HL-60 (cell line): ENCODE data around the gene BRD4.

Source experiments
- GABPA ChIP-seq: IDR thresholded peaks from 2 replicates; pipeline ENCODE4 v1.6.1; 2012; ENCODE audit warnings: low read depth
- POLR2AphosphoS5 ChIP-seq: IDR thresholded peaks from 2 replicates; pipeline ENCODE4 v1.6.1; 2012; ENCODE audit warnings: low read depth

DNA sequence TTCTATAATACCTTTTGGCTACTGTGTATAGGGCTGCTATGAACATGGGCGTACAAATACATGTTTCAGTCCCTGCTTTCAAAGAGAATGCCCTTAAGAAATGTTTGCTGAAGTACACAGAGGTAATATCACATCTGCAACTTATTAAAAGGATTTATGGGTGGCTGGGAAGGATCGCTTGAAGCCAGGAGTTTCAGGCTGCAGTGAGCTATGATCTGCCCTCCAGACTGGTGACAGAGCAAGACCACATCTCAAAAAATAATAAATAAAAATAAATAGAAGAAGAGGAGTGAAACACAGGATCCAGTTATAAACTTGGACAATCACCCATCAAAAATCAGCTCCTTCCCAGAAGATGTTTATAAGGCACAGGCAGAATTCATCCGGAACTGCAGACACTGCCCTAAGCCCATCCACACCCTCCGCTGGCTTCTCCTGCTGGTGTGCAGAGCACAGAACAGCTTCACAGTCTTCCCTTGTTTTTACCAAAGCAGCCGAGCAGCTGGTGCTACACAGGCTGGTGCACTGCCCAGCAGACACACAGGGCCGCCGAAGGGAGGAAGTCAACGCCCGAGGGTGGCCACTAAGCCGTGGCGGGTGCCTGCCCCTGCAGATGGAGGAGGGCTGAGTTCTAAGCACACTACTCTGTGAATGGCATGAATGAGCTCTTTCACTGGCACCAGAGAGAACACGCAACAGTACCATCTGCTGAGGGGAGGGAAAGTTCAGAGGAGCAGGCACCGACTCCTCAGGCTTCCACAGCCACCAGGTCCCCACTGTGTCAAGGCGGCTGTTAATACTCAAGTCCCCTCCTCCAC is 44.0 kb downstream of the BRD4 start:
- no peak for TF ChIP-seq GABPA
- TF ChIP-seq POLR2AphosphoS5 = no peak
